B cell (primary cell): ENCODE measurements around the gene NUDT4. TPM values are rescaled to one million over a fixed set of nuclear protein-coding genes. Genes with fewer than 3 reads are reported as not detected.
A peak's percentile ranks its signal among the peaks of the same experiment; 100 is the strongest.

Experiments
- ATAC-seq: fragments of 200-7000 bp; cut with Tn5 transposase; one replicate; pipeline ENCODE4 v1.10.0; 2021; ENCODE audit warnings: low read depth, mild to moderate bottlenecking, moderate number of reproducible peaks, moderate library complexity
- CTCF ChIA-PET: fragments of 350-600 bp; sonication (Branson Sonifier 250); formaldehyde crosslinking; loops from one replicate; lab custom pipeline; 2021; ENCODE audit warnings: antibody characterized with exemption, inconsistent platforms; lab: Charles Lee
- POLR2A ChIA-PET: fragments of 350-600 bp; sonication (Branson Sonifier 250); formaldehyde crosslinking; loops from one replicate; lab custom pipeline; 2021; ENCODE audit warnings: antibody characterized with exemption; lab: Charles Lee
- DNase-seq: peaks from one replicate; pipeline ENCODE4 v3.0.0; 2013
- H2AFZ ChIP-seq: 2 replicates; pipeline ENCODE4 v1.6.1; 2012; ENCODE audit warnings: mild to moderate bottlenecking, low read depth, low read length; ENCODE audit not compliant: insufficient read depth, poor library complexity, severe bottlenecking
- H3K27ac ChIP-seq, 2 donors: 1 replicate in 1 of 2; 2 replicates in 1 of 2; pipeline ENCODE4 v1.5.1; 2012 to 2013; ENCODE audit warnings: low read length in 2 of 2, mild to moderate bottlenecking in 2 of 2, moderate library complexity in 1 of 2
- H3K27me3 ChIP-seq, 4 experiments: fragments of 200-600 bp in 1 of 4; sonication (generic) in 1 of 4; replicated peaks in 1 of 4; 1 replicate in 2 of 4; 2 replicates in 2 of 4; pipeline versions ENCODE4 v1.6.1 to v1.7.0; 2013 to 2016; ENCODE audit warnings: low read length in 3 of 4, mild to moderate bottlenecking in 2 of 4, mixed read lengths in 1 of 4, moderate library complexity in 1 of 4; ENCODE audit not compliant: insufficient read depth in 4 of 4, control insufficient read depth in 3 of 4; ENCODE audit errors: control extremely low read depth in 1 of 4
- H3K36me3 ChIP-seq, 2 experiments: replicated peaks in 1 of 2; 1 replicate in 1 of 2; 2 replicates in 1 of 2; pipeline versions ENCODE4 v1.6.1 to v1.7.1; 2013; ENCODE audit warnings: low read length in 1 of 2; ENCODE audit not compliant: insufficient read depth in 2 of 2, control insufficient read depth in 1 of 2; ENCODE audit errors: control extremely low read depth in 1 of 2, extremely low read depth in 1 of 2
- H3K4me1 ChIP-seq, 2 donors: fragments of 200-600 bp in 1 of 2; sonication (generic) in 1 of 2; 1 replicate in 1 of 2; 2 replicates in 1 of 2; pipeline versions ENCODE4 v1.5.1 to v1.6.1; 2013 to 2017; ENCODE audit warnings: low read length in 2 of 2; ENCODE audit not compliant: control insufficient read depth in 2 of 2, insufficient read depth in 2 of 2
- H3K4me2 ChIP-seq: replicated peaks from 2 replicates; pipeline ENCODE3; 2012; ENCODE audit warnings: mild to moderate bottlenecking, low read depth, low read length; ENCODE audit not compliant: poor library complexity, severe bottlenecking
- H3K4me3 ChIP-seq, 5 experiments: fragments of 200-600 bp in 1 of 5; sonication (generic) in 1 of 5; 1 replicate in 3 of 5; 2 replicates in 2 of 5; pipeline versions ENCODE4 v1.5.1 to v1.7.0; 2011 to 2016; ENCODE audit warnings: low read length in 4 of 5, mild to moderate bottlenecking in 4 of 5, low read depth in 2 of 5, control low read depth in 1 of 5, moderate library complexity in 1 of 5; ENCODE audit not compliant: insufficient read depth in 1 of 5; ENCODE audit errors: control extremely low read depth in 1 of 5, extremely low read depth in 1 of 5
- H3K79me2 ChIP-seq: fragments of 200-600 bp; sonication (generic); one replicate; pipeline ENCODE4 v1.6.0; 2016; ENCODE audit warnings: low read length; ENCODE audit not compliant: control insufficient read depth, insufficient read depth
- H3K9ac ChIP-seq: fragments of 200-600 bp; sonication (generic); 2 replicates; pipeline ENCODE4 v1.6.1; 2017; ENCODE audit warnings: mild to moderate bottlenecking, low read length, moderate library complexity
- H3K9me3 ChIP-seq, 3 donors: one replicate each; pipeline versions ENCODE4 v1.6.1 to v1.7.1; 2013; ENCODE audit warnings: low read length in 2 of 3; ENCODE audit not compliant: control insufficient read depth in 2 of 3, insufficient read depth in 1 of 3; ENCODE audit errors: control extremely low read depth in 1 of 3
- H4K20me1 ChIP-seq: 2 replicates; pipeline ENCODE4 v1.6.0; 2012; ENCODE audit warnings: mild to moderate bottlenecking, low read length; ENCODE audit not compliant: insufficient read depth, control insufficient read depth, poor library complexity, severe bottlenecking
- H3K27ac Mint-ChIP-seq: one replicate; pipeline ENCODE4 v1.8.0; 2021; ENCODE audit warnings: mixed read lengths
- H3K27me3 Mint-ChIP-seq: one replicate; pipeline ENCODE4 v1.8.0; 2021; ENCODE audit warnings: mixed read lengths
- H3K4me1 Mint-ChIP-seq: one replicate; pipeline ENCODE4 v1.8.0; 2021; ENCODE audit warnings: mixed read lengths
- H3K4me3 Mint-ChIP-seq: one replicate; pipeline ENCODE4 v1.8.0; 2021; ENCODE audit warnings: mixed read lengths
- H3K9me3 Mint-ChIP-seq: one replicate; pipeline ENCODE4 v1.8.0; 2022; ENCODE audit warnings: mixed read lengths; ENCODE audit not compliant: insufficient read depth
- EZH2 ChIP-seq: IDR thresholded peaks from 2 replicates; pipeline ENCODE4 v1.6.1; 2012; ENCODE audit warnings: borderline replicate concordance, low read depth, mild to moderate bottlenecking, moderate library complexity, low read length; ENCODE audit not compliant: insufficient read depth, poor library complexity, severe bottlenecking
- WGBS: methylation state at CpG from one replicate; pipeline ENCODE4 v1.1.5; 2013; ENCODE audit warnings: missing lambda C conversion rate; ENCODE audit not compliant: insufficient coverage; 5-methylcytosine and 5-hydroxymethylcytosine counted together
- intact Hi-C: fragments of 100-400 bp; cut with micrococcal nuclease; formaldehyde crosslinking; loops from one replicate; pipeline ENCODE4 v1.10.0; 2022
- polyA plus RNA-seq: library from polyadenylated mRNA; depleted of rRNA; stranded (reverse); fragments of >200 nt; gene quantifications from 2 replicates; pipeline ENCODE4 v1.2.3, GENCODE V29; 2012
- total RNA-seq, 2 donors: library from RNA; stranded (reverse); fragments of 120-200 nt in 1 of 2; gene quantifications; 1 replicate in 1 of 2; 2 replicates in 1 of 2; pipeline versions ENCODE4 v1.2.3 to v1.2.4, GENCODE V29; 2013 to 2022
- TF ChIP-seq, protein P1 (sequence below): fragments of 200-600 bp; IDR thresholded peaks from one replicate; pipeline ENCODE4 v1.8.0; 2022; ENCODE audit warnings: antibody characterized with exemption, mild to moderate bottlenecking

The NUDT4 gene
- total and polyA plus RNA-seq, 2 donors (not counting 1 experiment from before 2014, with no cell fraction given) = 18.3 to 56.8 TPM

DNA sequence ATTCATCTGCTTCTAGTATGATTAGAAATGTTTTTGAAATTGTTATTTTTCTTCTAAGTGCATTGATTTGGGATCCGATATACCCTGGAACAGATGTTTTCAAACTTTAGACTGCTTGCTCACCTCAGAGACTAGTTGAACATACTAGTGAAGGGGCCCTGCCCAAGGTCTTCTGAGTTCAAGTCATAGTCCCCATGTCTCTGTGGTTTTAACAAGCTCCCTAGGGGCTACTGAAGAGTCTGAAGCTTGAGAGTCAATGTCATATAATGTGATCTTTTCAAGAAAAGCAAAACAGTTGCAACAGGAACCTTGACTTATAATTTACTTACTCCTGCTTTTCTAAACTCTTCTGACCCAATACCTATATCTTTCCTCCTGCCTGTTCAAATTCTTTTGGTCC, 71.6 kb downstream of the NUDT4 start:
- Histone ChIP-seq H3K9me3 (no peaks in the 10 kb centered on the region), H3K9ac (no peak overlapping the region), H3K79me2 (no peaks in the 10 kb centered on the region), H3K4me3 (peak overlapping the region in 1 of 5 experiments; percentile 8), H3K27ac (peak overlapping the region; percentile 15 to 28), H2AFZ (no peak overlapping the region), H3K4me2 (peak overlapping the region; percentile 52), H3K36me3 (no peaks in the 10 kb centered on the region), H3K27me3 (no peaks in the 10 kb centered on the region), H3K4me1 (peaks cover 14 to 20% of the 10 kb centered on the region in 2 donors), H4K20me1 (no peaks in the 10 kb centered on the region)
- no CpG with 5 or more reads among the region's 1 CpG for WGBS
- ATAC-seq = peak; percentile 97
- TF ChIP-seq, protein P1, sequence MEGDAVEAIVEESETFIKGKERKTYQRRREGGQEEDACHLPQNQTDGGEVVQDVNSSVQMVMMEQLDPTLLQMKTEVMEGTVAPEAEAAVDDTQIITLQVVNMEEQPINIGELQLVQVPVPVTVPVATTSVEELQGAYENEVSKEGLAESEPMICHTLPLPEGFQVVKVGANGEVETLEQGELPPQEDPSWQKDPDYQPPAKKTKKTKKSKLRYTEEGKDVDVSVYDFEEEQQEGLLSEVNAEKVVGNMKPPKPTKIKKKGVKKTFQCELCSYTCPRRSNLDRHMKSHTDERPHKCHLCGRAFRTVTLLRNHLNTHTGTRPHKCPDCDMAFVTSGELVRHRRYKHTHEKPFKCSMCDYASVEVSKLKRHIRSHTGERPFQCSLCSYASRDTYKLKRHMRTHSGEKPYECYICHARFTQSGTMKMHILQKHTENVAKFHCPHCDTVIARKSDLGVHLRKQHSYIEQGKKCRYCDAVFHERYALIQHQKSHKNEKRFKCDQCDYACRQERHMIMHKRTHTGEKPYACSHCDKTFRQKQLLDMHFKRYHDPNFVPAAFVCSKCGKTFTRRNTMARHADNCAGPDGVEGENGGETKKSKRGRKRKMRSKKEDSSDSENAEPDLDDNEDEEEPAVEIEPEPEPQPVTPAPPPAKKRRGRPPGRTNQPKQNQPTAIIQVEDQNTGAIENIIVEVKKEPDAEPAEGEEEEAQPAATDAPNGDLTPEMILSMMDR = no peak
- no peak for TF ChIP-seq EZH2
- H3K27me3 Mint-ChIP-seq = no peaks in the 10 kb centered on the region
- H3K27ac Mint-ChIP-seq = peak overlapping the region; percentile 46
- ChIA-PET CTCF (interaction anchor here (1.0 to 1.5 kb wide), 3 partner anchors 16 to 29 kb away, joined by 3 to 6 read pairs (median 4); partner anchors contain the start of gene MRPL42), POLR2A (no interaction called here)
- peak overlapping the region; percentile 5 for H3K4me3 Mint-ChIP-seq
- H3K4me1 Mint-ChIP-seq = peaks cover 20% of the 10 kb centered on the region
- intact Hi-C loops = no loop called here
- no peaks in the 10 kb centered on the region for H3K9me3 Mint-ChIP-seq
- peak; percentile 60 for DNase-seq

DNA sequence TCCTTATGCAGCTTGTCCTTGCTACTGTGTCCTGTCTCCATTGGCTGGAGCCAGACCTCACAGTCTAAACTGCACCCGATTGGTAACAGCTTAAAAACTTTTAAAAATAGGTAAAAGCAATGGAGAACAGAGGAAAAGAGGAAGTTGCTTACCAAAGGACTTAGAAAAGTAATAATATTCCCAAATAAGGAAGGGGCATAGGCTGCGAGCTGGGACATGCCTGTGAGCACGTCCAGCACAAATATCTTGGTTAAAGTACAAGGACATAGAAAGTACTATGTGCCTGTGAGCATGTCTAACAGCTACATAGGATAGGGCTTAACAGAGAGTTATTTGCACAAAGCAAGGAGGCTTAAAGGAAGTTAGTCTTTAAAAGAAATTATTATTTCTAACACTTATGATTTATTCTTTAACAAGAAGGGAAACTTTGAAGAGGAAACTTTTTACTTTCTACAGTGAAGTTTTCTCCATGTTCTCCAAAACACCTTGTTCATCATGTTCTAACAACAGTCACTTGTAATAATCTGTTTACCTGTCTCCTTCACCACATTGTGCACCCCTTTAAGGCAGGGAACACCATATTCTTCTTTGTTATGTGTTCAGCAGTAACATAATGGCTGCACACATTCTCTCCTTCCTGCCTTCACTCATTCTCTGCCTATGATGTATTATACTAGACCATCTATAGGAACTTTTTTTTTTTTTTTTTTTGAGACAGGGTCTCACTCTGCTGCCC, 73.9 kb downstream of the NUDT4 start:
- Histone ChIP-seq H3K4me3 (no peak overlapping the region), H3K9ac (no peak overlapping the region), H3K4me1 (peaks cover 14 to 20% of the 10 kb centered on the region in 2 donors), H2AFZ (no peak overlapping the region), H3K9me3 (no peaks in the 10 kb centered on the region), H3K27me3 (no peaks in the 10 kb centered on the region), H3K4me2 (no peak overlapping the region), H3K79me2 (no peaks in the 10 kb centered on the region), H3K36me3 (no peaks in the 10 kb centered on the region), H4K20me1 (no peaks in the 10 kb centered on the region), H3K27ac (no peak overlapping the region)
- H3K27me3 Mint-ChIP-seq = no peaks in the 10 kb centered on the region
- whole genome bisulfite sequencing = no CpG with 5 or more reads among the region's 3 CpGs
- ATAC-seq (no peak), DNase-seq (no peak)
- H3K4me3 Mint-ChIP-seq = no peak overlapping the region
- POLR2A ChIA-PET = no interaction called here
- TF ChIP-seq, protein P1 = no peak
- TF ChIP-seq EZH2 = no peak
- H3K4me1 Mint-ChIP-seq = peaks cover 20% of the 10 kb centered on the region
- H3K27ac Mint-ChIP-seq = no peak overlapping the region
- H3K9me3 Mint-ChIP-seq = no peaks in the 10 kb centered on the region
- CTCF ChIA-PET = interaction anchor here (0.7 to 1.0 kb wide), 2 partner anchors 32 to 1983 kb away, joined by 3 to 4 read pairs; no protein-coding TSS in a partner anchor
- intact Hi-C loops = no loop called here
